Mesendoderm (in vitro differentiated cells): ENCODE data around the gene TCFL5.
A peak's percentile ranks its signal among the peaks of the same experiment; 100 is the strongest.

Experiments used
- DNase-seq: peaks from one replicate; pipeline ENCODE4 v3.0.0; 2013
- H2AK5ac ChIP-seq: 2 replicates; pipeline ENCODE4 v1.6.1; 2013; ENCODE audit warnings: low read length, inconsistent platforms
- H2BK120ac ChIP-seq: 2 replicates; pipeline ENCODE4 v1.6.1; 2013; ENCODE audit warnings: low read depth, mild to moderate bottlenecking, low read length, moderate library complexity, mixed read lengths
- H2BK15ac ChIP-seq: replicated peaks from 2 replicates; pipeline ENCODE4 v1.6.1; 2013; ENCODE audit warnings: low read depth, mild to moderate bottlenecking, moderate library complexity
- H2BK5ac ChIP-seq: 2 replicates; pipeline ENCODE4 v1.6.1; 2013; ENCODE audit warnings: low read length, inconsistent platforms
- H3K18ac ChIP-seq: 2 replicates; pipeline ENCODE4 v1.6.1; 2013; ENCODE audit warnings: mild to moderate bottlenecking, low read length, mixed read lengths
- H3K23ac ChIP-seq: one replicate; pipeline ENCODE4 v1.6.1; 2013; ENCODE audit warnings: low read length
- H3K27ac ChIP-seq: 2 replicates; pipeline ENCODE4 v1.5.1; 2013; ENCODE audit warnings: low read depth, mild to moderate bottlenecking, inconsistent platforms, low read length, moderate library complexity
- H3K27me3 ChIP-seq: 2 replicates; pipeline ENCODE4 v1.6.1; 2013; ENCODE audit warnings: low read length, control low read depth, mild to moderate bottlenecking, inconsistent platforms; ENCODE audit not compliant: insufficient read depth, poor library complexity
- H3K36me3 ChIP-seq: 2 replicates; pipeline ENCODE4 v1.6.1; 2013; ENCODE audit warnings: low read length, inconsistent platforms; ENCODE audit not compliant: control insufficient read depth, insufficient read depth
- H3K4ac ChIP-seq: one replicate; pipeline ENCODE4 v1.6.1; 2013; ENCODE audit warnings: low read depth, mild to moderate bottlenecking, low read length, moderate library complexity
- H3K4me1 ChIP-seq: 2 replicates; pipeline ENCODE4 v1.6.1; 2013; ENCODE audit warnings: low read depth, low read length, inconsistent platforms; ENCODE audit not compliant: control insufficient read depth
- H3K4me2 ChIP-seq: 2 replicates; pipeline ENCODE4 v1.6.1; 2013; ENCODE audit warnings: low read length
- H3K4me3 ChIP-seq: 2 replicates; pipeline ENCODE4 v1.5.1; 2013; ENCODE audit warnings: mild to moderate bottlenecking, low read length
- H3K56ac ChIP-seq: one replicate; pipeline ENCODE4 v1.6.1; 2013; ENCODE audit warnings: low read length
- H3K79me1 ChIP-seq: 2 replicates; pipeline ENCODE4 v1.6.1; 2013; ENCODE audit warnings: low read length, inconsistent platforms
- H3K79me2 ChIP-seq: 2 replicates; pipeline ENCODE4 v1.6.1; 2013; ENCODE audit warnings: mild to moderate bottlenecking, low read length; ENCODE audit not compliant: control insufficient read depth, insufficient read depth
- H3K9ac ChIP-seq: 2 replicates; pipeline ENCODE4 v1.6.1; 2013; ENCODE audit warnings: low read length, inconsistent platforms
- H4K5ac ChIP-seq: one replicate; pipeline ENCODE4 v1.6.1; 2013; ENCODE audit warnings: low read length
- H4K8ac ChIP-seq: one replicate; pipeline ENCODE4 v1.6.1; 2013; ENCODE audit warnings: low read depth, mild to moderate bottlenecking, control low read depth, low read length, moderate library complexity
- WGBS: extraction: QIAGEN DNeasy Blood & Tissue Kit; methylation state at CpG from one replicate; pipeline ENCODE4 v1.1.7; 2013; ENCODE audit warnings: low lambda C conversion rate, missing lambda C conversion rate; ENCODE audit not compliant: insufficient coverage; ENCODE audit errors: extremely low coverage; 5-methylcytosine and 5-hydroxymethylcytosine counted together

TCFL5 gene

DNA sequence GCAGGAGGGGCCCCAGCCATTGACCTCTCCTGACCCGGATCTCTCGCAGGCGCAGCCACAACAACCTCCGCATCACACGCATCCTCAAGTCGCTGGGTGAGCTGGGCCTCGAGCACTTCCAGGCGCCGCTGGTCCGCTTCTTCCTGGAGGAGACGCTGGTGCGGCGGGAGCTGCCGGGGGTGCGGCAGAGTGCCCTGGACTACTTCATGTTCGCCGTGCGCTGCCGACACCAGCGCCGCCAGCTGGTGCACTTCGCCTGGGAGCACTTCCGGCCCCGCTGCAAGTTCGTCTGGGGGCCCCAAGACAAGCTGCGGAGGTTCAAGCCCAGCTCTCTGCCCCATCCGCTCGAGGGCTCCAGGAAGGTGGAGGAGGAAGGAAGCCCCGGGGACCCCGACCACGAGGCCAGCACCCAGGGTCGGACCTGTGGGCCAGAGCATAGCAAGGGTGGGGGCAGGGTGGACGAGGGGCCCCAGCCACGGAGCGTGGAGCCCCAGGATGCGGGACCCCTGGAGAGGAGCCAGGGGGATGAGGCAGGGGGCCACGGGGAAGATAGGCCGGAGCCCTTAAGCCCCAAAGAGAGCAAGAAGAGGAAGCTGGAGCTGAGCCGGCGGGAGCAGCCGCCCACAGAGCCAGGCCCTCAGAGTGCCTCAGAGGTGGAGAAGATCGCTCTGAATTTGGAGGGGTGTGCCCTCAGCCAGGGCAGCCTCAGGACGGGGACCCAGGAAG lies 49.3 kb downstream of the TCFL5 start:
- H3K36me3 ChIP-seq = peaks cover 3% of the 10 kb centered on the region
- H3K4ac ChIP-seq = no peak overlapping the region
- H2BK120ac ChIP-seq = no peak overlapping the region
- no peak overlapping the region for H4K5ac ChIP-seq
- H3K9ac ChIP-seq = no peak overlapping the region
- H2BK15ac ChIP-seq = no peak overlapping the region
- no peaks in the 10 kb centered on the region for H3K79me1 ChIP-seq
- H2BK5ac ChIP-seq = no peak overlapping the region
- H4K8ac ChIP-seq = no peak overlapping the region
- no peak overlapping the region for H3K4me2 ChIP-seq
- no peak overlapping the region for H3K27ac ChIP-seq
- no peak for DNase-seq
- H3K4me3 ChIP-seq = no peak overlapping the region
- no peak overlapping the region for H2AK5ac ChIP-seq
- no peak overlapping the region for H3K23ac ChIP-seq
- no CpG with 5 or more reads among the region's 43 CpGs for WGBS
- H3K79me2 ChIP-seq = no peaks in the 10 kb centered on the region
- no peak overlapping the region for H3K18ac ChIP-seq
- H3K56ac ChIP-seq = no peak overlapping the region
- no peaks in the 10 kb centered on the region for H3K27me3 ChIP-seq
- H3K4me1 ChIP-seq = peaks cover 2% of the 10 kb centered on the region

DNA sequence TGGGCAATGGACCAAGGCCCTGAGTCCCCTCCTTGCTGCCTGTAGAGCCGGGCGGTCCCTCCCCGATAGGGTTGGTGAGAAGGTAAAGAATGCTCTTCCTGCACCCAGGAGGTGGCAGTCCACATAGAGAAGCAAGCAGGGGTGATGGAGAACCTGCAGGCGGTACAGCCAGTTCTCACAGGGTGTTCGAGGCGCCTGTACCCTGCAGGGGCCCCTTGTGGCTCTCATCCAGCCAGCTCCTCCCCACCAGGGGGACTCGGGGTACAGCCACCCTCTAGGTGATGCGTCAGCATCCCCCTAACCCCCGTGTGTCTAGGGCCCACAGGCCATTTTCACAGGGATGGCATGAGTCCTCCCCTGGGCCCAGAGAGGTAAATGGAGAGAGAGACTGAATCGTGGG lies 49.9 kb downstream of the TCFL5 start:
- Histone ChIP-seq H3K23ac (no peak overlapping the region), H3K36me3 (peaks cover 3% of the 10 kb centered on the region), H3K9ac (no peak overlapping the region), H4K8ac (no peak overlapping the region), H3K4me3 (no peak overlapping the region), H3K27me3 (no peaks in the 10 kb centered on the region), H2BK120ac (no peak overlapping the region), H3K4me2 (no peak overlapping the region), H2BK15ac (no peak overlapping the region), H3K79me1 (no peaks in the 10 kb centered on the region), H3K18ac (no peak overlapping the region), H3K56ac (no peak overlapping the region), H3K79me2 (no peaks in the 10 kb centered on the region), H3K4ac (no peak overlapping the region), H3K27ac (no peak overlapping the region), H2AK5ac (no peak overlapping the region), H4K5ac (no peak overlapping the region), H2BK5ac (no peak overlapping the region), H3K4me1 (peaks cover 2% of the 10 kb centered on the region)
- no CpG with 5 or more reads among the region's 10 CpGs for WGBS
- DNase-seq = no peak

DNA sequence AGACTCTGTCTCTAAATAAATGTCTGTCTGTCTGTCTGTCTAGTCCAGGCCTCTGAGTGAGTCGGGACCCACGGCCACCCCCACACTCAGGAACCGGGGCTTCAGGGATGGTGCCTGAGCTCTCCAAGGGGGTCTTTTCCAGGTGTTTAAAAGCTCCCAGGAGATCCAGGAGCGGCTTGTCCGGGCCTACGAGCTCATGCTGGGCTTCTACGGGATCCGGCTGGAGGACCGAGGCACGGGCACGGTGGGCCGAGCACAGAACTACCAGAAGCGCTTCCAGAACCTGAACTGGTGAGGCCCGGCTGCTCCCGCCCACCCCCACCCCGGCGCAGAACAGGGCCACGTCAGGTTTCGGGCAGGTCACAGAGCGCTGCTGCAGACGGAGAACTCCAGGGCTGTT lies 50.3 kb downstream of the TCFL5 start:
- Histone ChIP-seq H3K23ac (no peak overlapping the region), H3K4me3 (no peak overlapping the region), H3K27me3 (no peaks in the 10 kb centered on the region), H2AK5ac (no peak overlapping the region), H2BK15ac (no peak overlapping the region), H3K79me2 (no peaks in the 10 kb centered on the region), H3K79me1 (no peaks in the 10 kb centered on the region), H3K36me3 (peaks cover 3% of the 10 kb centered on the region), H3K9ac (no peak overlapping the region), H2BK120ac (no peak overlapping the region), H2BK5ac (no peak overlapping the region), H3K18ac (no peak overlapping the region), H3K27ac (no peak overlapping the region), H3K56ac (no peak overlapping the region), H3K4me2 (no peak overlapping the region), H3K4me1 (peaks cover 2% of the 10 kb centered on the region), H4K8ac (no peak overlapping the region), H3K4ac (no peak overlapping the region), H4K5ac (no peak overlapping the region)
- WGBS = no CpG with 5 or more reads among the region's 21 CpGs
- DNase-seq = no peak

DNA sequence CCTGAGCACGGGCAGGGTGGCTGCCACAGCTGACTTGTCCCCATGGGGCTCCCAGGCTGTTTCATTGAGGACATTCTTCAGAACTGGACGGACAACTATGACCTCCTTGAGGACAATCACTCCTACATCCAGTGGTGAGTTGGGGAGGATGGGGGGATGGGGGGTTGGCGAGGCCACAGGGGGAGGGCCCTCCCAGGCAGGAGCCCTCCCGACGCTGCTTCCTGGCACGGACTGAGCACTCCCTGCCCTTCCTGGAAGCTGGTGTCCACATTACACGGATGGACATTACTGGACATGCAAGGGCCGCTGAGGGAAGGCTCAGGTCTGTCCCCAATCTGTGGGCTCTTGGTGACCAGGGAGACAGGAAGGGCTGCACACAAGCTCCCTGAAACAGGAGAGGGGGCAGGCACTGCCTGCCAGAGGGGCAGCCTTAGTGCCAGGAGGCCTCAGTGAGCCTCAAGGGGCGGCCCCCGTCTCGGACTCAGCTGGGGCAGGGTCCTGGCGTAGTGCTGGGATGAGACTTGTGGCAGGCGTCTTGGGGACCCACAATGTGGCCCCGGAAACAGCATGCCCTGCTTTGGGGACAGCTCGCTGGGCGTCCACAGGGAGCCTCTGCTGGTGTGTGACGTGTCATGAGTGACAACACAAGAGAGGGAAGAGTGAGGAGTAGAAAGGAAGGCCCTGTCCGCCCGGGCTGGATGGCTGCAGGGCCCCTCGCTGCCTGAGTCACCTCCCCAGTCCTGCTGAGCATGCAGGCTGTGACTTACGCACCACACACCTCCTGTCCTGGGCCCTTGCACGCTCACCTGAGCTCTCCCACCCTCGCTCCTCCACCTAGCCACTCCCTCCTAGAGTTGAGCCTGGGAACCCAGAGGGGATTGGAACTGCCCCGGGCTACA lies 51.8 kb downstream of the TCFL5 start:
- no peak for DNase-seq
- no peak overlapping the region for H3K23ac ChIP-seq
- peaks cover 3% of the 10 kb centered on the region for H3K36me3 ChIP-seq
- no peak overlapping the region for H2BK15ac ChIP-seq
- no peak overlapping the region for H3K9ac ChIP-seq
- H2BK5ac ChIP-seq = no peak overlapping the region
- H3K79me2 ChIP-seq = no peaks in the 10 kb centered on the region
- no peak overlapping the region for H2AK5ac ChIP-seq
- no peak overlapping the region for H2BK120ac ChIP-seq
- no peak overlapping the region for H3K18ac ChIP-seq
- H3K4ac ChIP-seq = no peak overlapping the region
- no CpG with 5 or more reads among the region's 24 CpGs for WGBS
- H3K4me2 ChIP-seq = no peak overlapping the region
- no peak overlapping the region for H4K8ac ChIP-seq
- no peaks in the 10 kb centered on the region for H3K4me1 ChIP-seq
- no peak overlapping the region for H3K4me3 ChIP-seq
- no peaks in the 10 kb centered on the region for H3K27me3 ChIP-seq
- no peaks in the 10 kb centered on the region for H3K79me1 ChIP-seq
- H3K27ac ChIP-seq = no peak overlapping the region
- no peak overlapping the region for H4K5ac ChIP-seq
- no peak overlapping the region for H3K56ac ChIP-seq

DNA sequence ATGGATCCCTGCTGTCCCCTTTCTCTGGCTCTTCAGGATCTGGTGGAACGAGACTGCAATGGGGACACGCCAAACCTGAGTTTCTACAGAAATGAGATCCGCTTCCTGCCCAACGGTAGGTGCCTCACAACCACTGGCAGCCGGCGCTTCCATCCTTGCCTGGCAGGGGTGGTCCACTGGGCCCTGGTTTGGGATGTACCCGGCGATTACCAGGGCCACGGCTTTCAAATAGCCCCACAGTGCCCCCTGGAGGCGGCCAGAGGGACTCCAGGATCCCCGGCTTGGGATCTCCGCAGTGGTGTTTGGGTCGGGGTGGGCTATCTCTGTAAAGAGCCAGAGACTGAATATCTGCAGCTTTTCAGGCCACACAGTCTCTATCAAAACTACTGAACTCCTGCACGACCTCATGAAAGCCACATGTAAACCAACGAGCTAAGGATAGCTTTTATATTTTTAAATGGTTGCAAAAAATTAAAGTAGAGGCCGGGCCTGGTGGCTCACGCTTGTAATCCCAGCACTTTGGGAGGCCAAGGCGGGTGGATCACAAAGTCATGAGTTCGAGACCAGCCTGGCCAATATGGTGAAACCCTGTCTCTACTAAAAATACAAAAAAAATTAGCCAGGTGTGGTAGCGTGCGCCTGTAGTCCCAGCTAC lies 53.3 kb downstream of the TCFL5 start:
- H3K36me3 ChIP-seq = peaks cover 3% of the 10 kb centered on the region
- H3K4me2 ChIP-seq = no peak overlapping the region
- H3K27me3 ChIP-seq = no peaks in the 10 kb centered on the region
- WGBS = no CpG with 5 or more reads among the region's 21 CpGs
- no peak overlapping the region for H3K23ac ChIP-seq
- no peak overlapping the region for H2BK15ac ChIP-seq
- H3K9ac ChIP-seq = no peak overlapping the region
- no peak overlapping the region for H2BK120ac ChIP-seq
- no peak overlapping the region for H3K18ac ChIP-seq
- no peak overlapping the region for H3K4me3 ChIP-seq
- no peak overlapping the region for H4K8ac ChIP-seq
- H3K4ac ChIP-seq = no peak overlapping the region
- H3K79me2 ChIP-seq = no peaks in the 10 kb centered on the region
- H2AK5ac ChIP-seq = no peak overlapping the region
- H3K4me1 ChIP-seq = no peaks in the 10 kb centered on the region
- DNase-seq = peak; percentile 64
- no peak overlapping the region for H4K5ac ChIP-seq
- no peak overlapping the region for H2BK5ac ChIP-seq
- H3K79me1 ChIP-seq = no peaks in the 10 kb centered on the region
- H3K56ac ChIP-seq = no peak overlapping the region
- H3K27ac ChIP-seq = no peak overlapping the region
